ENCODE measurements around the gene KIAA1586. TPM values are rescaled to one million over a fixed set of nuclear protein-coding genes. Genes with fewer than 3 reads are reported as not detected.
A peak's percentile ranks its signal among the peaks of the same experiment; 100 is the strongest.
"Not testable (repeated sequence)": the region's sequence is repeated elsewhere in the genome, so short reads cannot be mapped to it uniquely, and the experiment has no call there.

Gene KIAA1586
- total and polyA plus RNA-seq, 9 of the 15 experiments (the other 6 are each of a cell fraction or from before 2014, with no cell fraction given) = 23.4 to 43.6 (median 29.5) TPM

GRCh38 chr6:57046332-57047256 is at the start of gene KIAA1586 (continued):
- TF ChIP-seq PRDM10 (IDR thresholded peaks at IDR 0.05; ENCODE audit: partially characterized antibody) = peak; percentile 42
- peak; percentile 43 for TF ChIP-seq CCNT2 (IDR thresholded peaks at IDR 0.05; ENCODE audit: borderline replicate concordance, extremely low read depth, insufficient read length, low read depth, low read length)
- peak; percentile 90 for TF ChIP-seq SUPT5H (IDR thresholded peaks at IDR 0.05)
- 0 out of 2 replicates have a peak, but pooled peaks have one; percentile 81 for TF ChIP-seq OTX1 (CRISPR knock-in tag; IDR thresholded peaks at IDR 0.05)
- peak; percentile 78 for TF ChIP-seq ZNF143 (CRISPR knock-in tag; IDR thresholded peaks at IDR 0.05)
- TF ChIP-seq MECOM (CRISPR knock-in tag; IDR thresholded peaks at IDR 0.05) = peak; percentile 56
- peak; percentile 71 for TF ChIP-seq ELF1 (tag; IDR thresholded peaks at IDR 0.05)
- TF ChIP-seq HSF4 (CRISPR knock-in tag; IDR thresholded peaks at IDR 0.05; ENCODE audit: borderline replicate concordance) = peak; percentile 24; the same call in 1 of the 2 replicates
- TF ChIP-seq RHOXF2B (CRISPR knock-in tag; conservative IDR thresholded peaks at IDR 0.05) = 0 out of 2 replicates have a peak, but pooled peaks have one; percentile 53
- TF ChIP-seq EP300 (IDR thresholded peaks at IDR 0.05; ENCODE audit: low read length) = 0 out of 2 replicates have a peak, but pooled peaks have one; percentile 15
- peak; percentile 82 for TF ChIP-seq TAF9B (IDR thresholded peaks at IDR 0.05; ENCODE audit: partially characterized antibody)
- peak; percentile 13; the same call in 1 of the 2 replicates for TF ChIP-seq ZNF668 (CRISPR knock-in tag; IDR thresholded peaks at IDR 0.05)
- TF ChIP-seq YY1 (IDR thresholded peaks at IDR 0.05; ENCODE audit: borderline replicate concordance in 1 of 3, control insufficient read depth in 1 of 3, extremely low read depth in 1 of 3, insufficient read depth in 3 of 3, insufficient read length in 1 of 3, insufficient replicate concordance in 2 of 3, low read depth in 1 of 3, low read length in 2 of 3) = peak in 2 of 3 experiments; percentile 71 to 84
- peak; percentile 80 for TF ChIP-seq HNRNPLL (IDR thresholded peaks at IDR 0.05; ENCODE audit: low read depth, low read length, poor library complexity, severe bottlenecking)
- peak; percentile 23; the same call in 1 of the 2 replicates for TF ChIP-seq TEAD4 (IDR thresholded peaks at IDR 0.05; ENCODE audit: low read length)
- TF ChIP-seq TEAD4 (CRISPR knock-in tag; IDR thresholded peaks at IDR 0.05; ENCODE audit: borderline replicate concordance) = not testable (repeated sequence)
- TF ChIP-seq ELF2 (CRISPR knock-in tag; IDR thresholded peaks at IDR 0.05) = 0 out of 2 replicates have a peak, but pooled peaks have one; percentile 62
- peak; percentile 75 for TF ChIP-seq HMGN3 (IDR thresholded peaks at IDR 0.05; ENCODE audit: borderline replicate concordance, extremely low read depth, insufficient read length, low read depth, low read length)
- peak; percentile 91 for TF ChIP-seq TAF1 (IDR thresholded peaks at IDR 0.05; ENCODE audit: control insufficient read depth, extremely low read depth, insufficient read depth, low read length, severe bottlenecking)
- peak; percentile 94 for TF ChIP-seq HINFP (tag; conservative IDR thresholded peaks at IDR 0.05; ENCODE audit: low read depth)
- peak; percentile 98 for TF ChIP-seq SAFB (IDR thresholded peaks at IDR 0.05; ENCODE audit: borderline replicate concordance, low read depth, low read length)
